ENCODE data around the gene DNAJC4.
A peak's percentile ranks its signal among the peaks of the same experiment; 100 is the strongest.

The DNAJC4 gene

DNA sequence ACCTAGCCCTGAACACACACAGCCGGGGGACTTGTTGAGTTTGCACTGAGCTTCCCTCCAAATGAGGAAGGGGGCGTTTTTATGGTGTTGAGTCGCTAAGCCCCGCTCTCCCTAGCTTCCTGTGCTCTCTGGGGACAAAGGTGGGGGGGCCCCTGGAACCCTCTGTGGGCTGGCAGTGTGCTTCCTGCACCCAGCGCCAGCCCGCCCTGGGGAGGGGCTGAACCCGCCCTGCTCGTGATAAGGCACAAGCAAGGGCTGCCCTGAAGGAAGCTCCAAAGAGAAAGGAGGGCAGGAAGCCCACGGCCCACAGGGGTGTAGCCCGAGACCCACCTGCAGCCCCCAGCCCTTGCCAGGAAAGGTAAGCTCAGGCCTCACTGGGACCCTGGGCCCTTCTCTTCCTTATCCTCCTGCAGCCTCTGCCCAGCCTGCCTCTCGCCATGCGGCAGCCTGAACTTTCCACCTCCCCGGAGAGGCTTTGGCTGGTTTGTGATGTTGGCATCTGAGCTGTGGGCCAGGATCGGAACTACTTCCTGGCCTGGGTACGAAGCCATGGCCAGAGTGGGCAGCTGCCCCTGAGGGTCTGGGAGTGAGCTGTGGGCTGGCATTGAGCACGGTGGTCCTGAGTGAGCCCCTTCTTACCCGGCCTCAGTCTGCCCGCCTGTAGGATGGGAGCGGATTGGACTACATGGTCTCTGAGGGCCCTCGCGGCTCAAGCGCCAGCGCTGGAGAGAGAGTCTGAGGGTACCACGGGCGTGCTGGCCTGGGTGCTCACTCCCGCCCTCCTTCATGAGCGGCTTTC is 23.7 kb upstream of the DNAJC4 start, which contains the start of gene FERMT3:
TSS of gene FERMT3 (plus strand) at position 265 of the 799 bp plus-strand sequence. CDS start 644 bp downstream, outside the sequence.
- no CpG with 5 or more reads among the region's 27 CpGs for WGBS, 2 donors (ENCODE audit: extremely low coverage in 2 of 2, insufficient read length in 2 of 2, insufficient replicate concordance in 1 of 2)
- no peak within 1 kb of the TSS for H4K91ac ChIP-seq (ENCODE audit: low read depth, low read length, poor library complexity)
- H2BK12ac ChIP-seq (ENCODE audit: low read length) = peak within 1 kb of the TSS; percentile 22
- no peak within 1 kb of the TSS for H3K4ac ChIP-seq (ENCODE audit: low read length)
- no peak within 1 kb of the TSS for H2AK5ac ChIP-seq (ENCODE audit: low read depth, low read length)
- no peak within 1 kb of the TSS for H4K8ac ChIP-seq (ENCODE audit: low read depth, low read length)
- H3K14ac ChIP-seq (ENCODE audit: low read length) = no peak within 1 kb of the TSS
- H2AFZ ChIP-seq (ENCODE audit: low read length) = peak within 1 kb of the TSS; percentile 31
- H3K27ac ChIP-seq (replicated peaks; ENCODE audit: low read length) = peak within 1 kb of the TSS; percentile 26
- H2BK5ac ChIP-seq (ENCODE audit: low read length) = peak within 1 kb of the TSS; percentile 80
- peaks cover 6 to 11% of the 10 kb centered on the region in 2 donors for H3K4me1 ChIP-seq (ENCODE audit: control insufficient read depth in 2 of 2, insufficient read depth in 1 of 2, low read depth in 1 of 2, low read length in 2 of 2)
- peaks cover 44 to 54% of the 10 kb centered on the region in 2 donors for H3K36me3 ChIP-seq (replicated peaks in 1 of 2; ENCODE audit: control insufficient read depth in 2 of 2, insufficient read depth in 2 of 2, low read length in 2 of 2)
- no peak within 1 kb of the TSS for H3K4me3 ChIP-seq (ENCODE audit: low read length in 2 of 2)
- H2BK120ac ChIP-seq (ENCODE audit: low read depth, low read length) = no peak within 1 kb of the TSS
- H3K79me1 ChIP-seq (ENCODE audit: low read depth, low read length) = peaks cover 2% of the 10 kb centered on the region
- H2BK15ac ChIP-seq (ENCODE audit: low read length) = no peak within 1 kb of the TSS
- peak within 1 kb of the TSS; percentile 85 for H3K23ac ChIP-seq (ENCODE audit: low read depth, low read length, poor library complexity)
- peaks cover 0 to 3% of the 10 kb centered on the region in 2 donors for H3K9me3 ChIP-seq (replicated peaks in 1 of 2; ENCODE audit: control insufficient read depth in 2 of 2, insufficient read depth in 1 of 2, low read depth in 1 of 2, low read length in 2 of 2)
- H3K18ac ChIP-seq (ENCODE audit: low read length) = peak within 1 kb of the TSS; percentile 38
- H3K27me3 ChIP-seq (ENCODE audit: control insufficient read depth in 3 of 3, insufficient read depth in 3 of 3, low read depth in 1 of 3, low read length in 3 of 3) = no peaks in the 10 kb centered on the region
- no peak within 1 kb of the TSS for H3K4me2 ChIP-seq (ENCODE audit: insufficient read depth, low read length, poor library complexity, severe bottlenecking)
- no peak for DNase-seq (ENCODE audit: low spot score)
- no peak within 1 kb of the TSS for H3K9ac ChIP-seq (ENCODE audit: low read depth, low read length, poor library complexity)

GRCh38 chr11:64207256-64208085 is 22.9 kb upstream of the DNAJC4 start:
- H2BK5ac ChIP-seq (ENCODE audit: low read length) = no peak overlapping the region
- H3K27ac ChIP-seq (replicated peaks; ENCODE audit: low read length) = no peak overlapping the region
- H3K4me2 ChIP-seq (ENCODE audit: insufficient read depth, low read length, poor library complexity, severe bottlenecking) = no peak overlapping the region
- no peak overlapping the region for H4K8ac ChIP-seq (ENCODE audit: low read depth, low read length)
- peak overlapping the region; percentile 85 for H3K23ac ChIP-seq (ENCODE audit: low read depth, low read length, poor library complexity)
- H2BK15ac ChIP-seq (ENCODE audit: low read length) = no peak overlapping the region
- peak overlapping the region; percentile 26 for H2AK5ac ChIP-seq (ENCODE audit: low read depth, low read length)
- WGBS, 2 donors (ENCODE audit: extremely low coverage in 2 of 2, insufficient read length in 2 of 2, insufficient replicate concordance in 1 of 2) = no CpG with 5 or more reads among the region's 30 CpGs
- H3K4me1 ChIP-seq (ENCODE audit: control insufficient read depth in 2 of 2, insufficient read depth in 1 of 2, low read depth in 1 of 2, low read length in 2 of 2) = peaks cover 6 to 11% of the 10 kb centered on the region in 2 donors
- H3K9me3 ChIP-seq (replicated peaks in 1 of 2; ENCODE audit: control insufficient read depth in 2 of 2, insufficient read depth in 1 of 2, low read depth in 1 of 2, low read length in 2 of 2) = peaks cover 0 to 3% of the 10 kb centered on the region in 2 donors
- H4K91ac ChIP-seq (ENCODE audit: low read depth, low read length, poor library complexity) = no peak overlapping the region
- H2AFZ ChIP-seq (ENCODE audit: low read length) = peak overlapping the region; percentile 31
- no peak for DNase-seq (ENCODE audit: low spot score)
- H3K27me3 ChIP-seq (ENCODE audit: control insufficient read depth in 3 of 3, insufficient read depth in 3 of 3, low read depth in 1 of 3, low read length in 3 of 3) = no peaks in the 10 kb centered on the region
- peak overlapping the region; percentile 22 for H2BK12ac ChIP-seq (ENCODE audit: low read length)
- H3K4ac ChIP-seq (ENCODE audit: low read length) = no peak overlapping the region
- H3K4me3 ChIP-seq (ENCODE audit: low read length in 2 of 2) = no peak overlapping the region
- no peak overlapping the region for H3K14ac ChIP-seq (ENCODE audit: low read length)
- no peak overlapping the region for H2BK120ac ChIP-seq (ENCODE audit: low read depth, low read length)
- H3K36me3 ChIP-seq (replicated peaks in 1 of 2; ENCODE audit: control insufficient read depth in 2 of 2, insufficient read depth in 2 of 2, low read length in 2 of 2) = peaks cover 43 to 46% of the 10 kb centered on the region in 2 donors
- H3K18ac ChIP-seq (ENCODE audit: low read length) = peak overlapping the region; percentile 38
- H3K79me1 ChIP-seq (ENCODE audit: low read depth, low read length) = peaks cover 2% of the 10 kb centered on the region
- H3K9ac ChIP-seq (ENCODE audit: low read depth, low read length, poor library complexity) = no peak overlapping the region

GRCh38 chr11:64208086-64208795 is 22.1 kb upstream of the DNAJC4 start:
- Histone ChIP-seq H3K79me1 (ENCODE audit: low read depth, low read length) (peaks cover 2% of the 10 kb centered on the region), H3K23ac (ENCODE audit: low read depth, low read length, poor library complexity) (peak overlapping the region; percentile 85), H2BK120ac (ENCODE audit: low read depth, low read length) (no peak overlapping the region), H2BK12ac (ENCODE audit: low read length) (no peak overlapping the region), H3K4ac (ENCODE audit: low read length) (no peak overlapping the region), H3K27me3 (ENCODE audit: control insufficient read depth in 3 of 3, insufficient read depth in 3 of 3, low read depth in 1 of 3, low read length in 3 of 3) (no peaks in the 10 kb centered on the region), H3K9me3 (replicated peaks in 1 of 2; ENCODE audit: control insufficient read depth in 2 of 2, insufficient read depth in 1 of 2, low read depth in 1 of 2, low read length in 2 of 2) (peaks cover 0 to 1% of the 10 kb centered on the region in 2 donors), H3K4me1 (ENCODE audit: control insufficient read depth in 2 of 2, insufficient read depth in 1 of 2, low read depth in 1 of 2, low read length in 2 of 2) (peaks cover 2 to 11% of the 10 kb centered on the region in 2 donors), H3K27ac (replicated peaks; ENCODE audit: low read length) (no peak overlapping the region), H2BK5ac (ENCODE audit: low read length) (no peak overlapping the region), H3K4me3 (ENCODE audit: low read length in 2 of 2) (no peak overlapping the region), H4K91ac (ENCODE audit: low read depth, low read length, poor library complexity) (no peak overlapping the region), H3K4me2 (ENCODE audit: insufficient read depth, low read length, poor library complexity, severe bottlenecking) (no peak overlapping the region), H2BK15ac (ENCODE audit: low read length) (no peak overlapping the region), H3K18ac (ENCODE audit: low read length) (peak overlapping the region; percentile 19), H4K8ac (ENCODE audit: low read depth, low read length) (no peak overlapping the region), H2AFZ (ENCODE audit: low read length) (peak overlapping the region; percentile 31), H2AK5ac (ENCODE audit: low read depth, low read length) (peak overlapping the region; percentile 26), H3K14ac (ENCODE audit: low read length) (no peak overlapping the region), H3K9ac (ENCODE audit: low read depth, low read length, poor library complexity) (no peak overlapping the region), H3K36me3 (replicated peaks in 1 of 2; ENCODE audit: control insufficient read depth in 2 of 2, insufficient read depth in 2 of 2, low read length in 2 of 2) (peaks cover 35 to 38% of the 10 kb centered on the region in 2 donors)
- WGBS, 2 donors (ENCODE audit: extremely low coverage in 2 of 2, insufficient read length in 2 of 2, insufficient replicate concordance in 1 of 2) = no CpG with 5 or more reads among the region's 23 CpGs
- DNase-seq (ENCODE audit: low spot score) = no peak
